ENCODE measurements around the gene RPL7A. TPM values are rescaled to one million over a fixed set of nuclear protein-coding genes. Genes with fewer than 3 reads are reported as not detected.

The RPL7A gene
- total and polyA plus RNA-seq, 2 of the 4 experiments (the other 2 are of a cell fraction), result 3,220 to 4,096 TPM

DNA sequence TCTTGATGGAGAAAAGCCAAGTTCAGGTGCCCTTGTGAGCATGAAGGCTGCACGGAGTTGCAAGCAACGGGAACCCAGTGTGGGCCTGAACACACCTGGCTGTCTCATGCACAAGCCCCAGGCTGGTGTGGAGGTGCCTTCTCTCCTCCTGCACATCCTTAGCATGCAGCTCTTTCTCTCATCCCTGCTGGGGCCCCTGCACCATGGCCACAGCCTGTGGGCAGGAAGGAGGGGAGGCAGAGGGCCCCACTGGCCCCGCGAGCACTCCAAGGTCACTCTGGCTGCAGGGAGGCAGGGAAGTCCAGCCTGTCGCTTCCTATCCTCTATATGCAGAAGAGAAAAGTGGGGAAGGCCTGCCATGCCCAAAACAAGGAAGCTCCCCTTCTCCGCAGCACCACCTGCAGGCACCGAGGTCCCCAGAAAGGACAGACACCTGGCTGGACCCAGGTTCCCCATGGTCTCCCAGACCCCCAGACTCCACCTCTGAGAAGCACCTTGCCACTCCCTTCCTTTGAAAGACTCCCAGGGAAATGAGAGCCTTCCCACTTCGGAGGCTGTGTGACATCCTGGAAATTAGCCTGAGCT, 46.8 kb downstream of the RPL7A start:
- no peak overlapping the region for H4K5ac ChIP-seq (ENCODE audit: low read depth, low read length)
- H4K8ac ChIP-seq (ENCODE audit: low read depth in 2 of 2, low read length in 2 of 2), result no peak overlapping the region
- no peaks in the 10 kb centered on the region for H3K9me3 ChIP-seq (ENCODE audit: control insufficient read depth, insufficient read depth, low read length)
- no peak overlapping the region for H2BK120ac ChIP-seq (ENCODE audit: low read depth, low read length)
- H3K18ac ChIP-seq (ENCODE audit: low read depth, low read length), result no peak overlapping the region
- no TSS peak for BruUV-seq (replicated peaks)
- H4K20me1 ChIP-seq (ENCODE audit: insufficient read depth, low read length), result no peaks in the 10 kb centered on the region
- no peak overlapping the region for H2AK9ac ChIP-seq (replicated peaks; ENCODE audit: low read depth, low read length, poor library complexity)
- H3K4me1 ChIP-seq (ENCODE audit: control insufficient read depth, insufficient read depth, low read length), result no peaks in the 10 kb centered on the region
- WGBS, 2 experiments (ENCODE audit: extremely low coverage in 2 of 2, insufficient read length in 1 of 2), result no CpG with 5 or more reads among the region's 8 CpGs
- intact Hi-C loops (cut with micrococcal nuclease), result no loop called here
- H2BK5ac ChIP-seq (ENCODE audit: low read depth, low read length, poor library complexity, severe bottlenecking), result no peak overlapping the region
- no peak for ATAC-seq (ENCODE audit: low read depth)
- H3K23ac ChIP-seq (ENCODE audit: low read depth, low read length), result no peak overlapping the region
- no peaks in the 10 kb centered on the region for H3K79me1 ChIP-seq (ENCODE audit: low read depth in 1 of 2, low read length in 2 of 2)
- no peak overlapping the region for H4K91ac ChIP-seq (ENCODE audit: insufficient read depth, low read depth, low read length)
- no peak overlapping the region for H2BK20ac ChIP-seq (ENCODE audit: low read depth, low read length)
- H3K27me3 ChIP-seq (ENCODE audit: control insufficient read depth, insufficient read depth, low read length), result peaks cover 36% of the 10 kb centered on the region
- H3K14ac ChIP-seq (replicated peaks; ENCODE audit: low read depth, low read length), result no peak overlapping the region
- H2AK5ac ChIP-seq (ENCODE audit: low read depth, low read length), result no peak overlapping the region
- no peak for DNase-seq
- dilution Hi-C loops (cut with HindIII; ENCODE audit: low sequenced_read_pairs, unreplicated experiment), result no loop called here
- no peak overlapping the region for H3K27ac ChIP-seq (ENCODE audit: insufficient read depth, low read length)
- no peak overlapping the region for H2BK15ac ChIP-seq (ENCODE audit: low read depth, low read length)
- POLR2A ChIA-PET (ENCODE audit: unreplicated experiment), result no interaction called here
- no peak overlapping the region for H3K4me3 ChIP-seq (ENCODE audit: insufficient read depth, low read depth, low read length)
- no peak overlapping the region for H3K4me2 ChIP-seq (ENCODE audit: low read depth, low read length)
- no peaks in the 10 kb centered on the region for H3K36me3 ChIP-seq (ENCODE audit: control insufficient read depth, insufficient read depth, low read length)
- no peak overlapping the region for H3K4ac ChIP-seq (ENCODE audit: low read depth, low read length)
- no peak overlapping the region for H2AFZ ChIP-seq (replicated peaks; ENCODE audit: low read length, poor library complexity)
- CTCF ChIA-PET, result no interaction called here
- TF ChIP-seq, protein P1, sequence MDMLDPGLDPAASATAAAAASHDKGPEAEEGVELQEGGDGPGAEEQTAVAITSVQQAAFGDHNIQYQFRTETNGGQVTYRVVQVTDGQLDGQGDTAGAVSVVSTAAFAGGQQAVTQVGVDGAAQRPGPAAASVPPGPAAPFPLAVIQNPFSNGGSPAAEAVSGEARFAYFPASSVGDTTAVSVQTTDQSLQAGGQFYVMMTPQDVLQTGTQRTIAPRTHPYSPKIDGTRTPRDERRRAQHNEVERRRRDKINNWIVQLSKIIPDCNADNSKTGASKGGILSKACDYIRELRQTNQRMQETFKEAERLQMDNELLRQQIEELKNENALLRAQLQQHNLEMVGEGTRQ (IDR thresholded peaks at IDR 0.05; ENCODE audit: low read depth, low read length), result no peak
- no peak for TF ChIP-seq MAZ (IDR thresholded peaks at IDR 0.05; ENCODE audit: borderline replicate concordance, low read depth, low read length)
- no peak for TF ChIP-seq CEBPB (IDR thresholded peaks at IDR 0.05; ENCODE audit: low read depth, low read length)
- no peak for TF ChIP-seq RFX5 (IDR thresholded peaks at IDR 0.05; ENCODE audit: low read depth, low read length)
- no peak for TF ChIP-seq FOS (IDR thresholded peaks at IDR 0.05; ENCODE audit: low read depth, low read length)
- TF ChIP-seq, protein P2, sequence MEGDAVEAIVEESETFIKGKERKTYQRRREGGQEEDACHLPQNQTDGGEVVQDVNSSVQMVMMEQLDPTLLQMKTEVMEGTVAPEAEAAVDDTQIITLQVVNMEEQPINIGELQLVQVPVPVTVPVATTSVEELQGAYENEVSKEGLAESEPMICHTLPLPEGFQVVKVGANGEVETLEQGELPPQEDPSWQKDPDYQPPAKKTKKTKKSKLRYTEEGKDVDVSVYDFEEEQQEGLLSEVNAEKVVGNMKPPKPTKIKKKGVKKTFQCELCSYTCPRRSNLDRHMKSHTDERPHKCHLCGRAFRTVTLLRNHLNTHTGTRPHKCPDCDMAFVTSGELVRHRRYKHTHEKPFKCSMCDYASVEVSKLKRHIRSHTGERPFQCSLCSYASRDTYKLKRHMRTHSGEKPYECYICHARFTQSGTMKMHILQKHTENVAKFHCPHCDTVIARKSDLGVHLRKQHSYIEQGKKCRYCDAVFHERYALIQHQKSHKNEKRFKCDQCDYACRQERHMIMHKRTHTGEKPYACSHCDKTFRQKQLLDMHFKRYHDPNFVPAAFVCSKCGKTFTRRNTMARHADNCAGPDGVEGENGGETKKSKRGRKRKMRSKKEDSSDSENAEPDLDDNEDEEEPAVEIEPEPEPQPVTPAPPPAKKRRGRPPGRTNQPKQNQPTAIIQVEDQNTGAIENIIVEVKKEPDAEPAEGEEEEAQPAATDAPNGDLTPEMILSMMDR (conservative IDR thresholded peaks at IDR 0.05; ENCODE audit: low read depth, low read length), result no peak
- no peak for TF ChIP-seq MXI1 (IDR thresholded peaks at IDR 0.05; ENCODE audit: borderline replicate concordance, low read depth, low read length)
- no peaks in the 10 kb centered on the region for H3K9me1 ChIP-seq (ENCODE audit: insufficient read depth, low read length)
- in situ Hi-C loops (cut with MboI; ENCODE audit: low sequenced_read_pairs), result no loop called here
- no peak overlapping the region for H3K9ac ChIP-seq (ENCODE audit: low read depth, low read length)
- H3K56ac ChIP-seq (ENCODE audit: extremely low read depth, insufficient read depth, low read length), result no peak overlapping the region

Data from IMR-90 (cell line).